ENCODE results near the gene HSD17B13. TPM values are rescaled to one million over a fixed set of nuclear protein-coding genes. Genes with fewer than 3 reads are reported as not detected.
"Not testable (repeated sequence)": the region's sequence is repeated elsewhere in the genome, so short reads cannot be mapped to it uniquely, and the experiment has no call there.

The HSD17B13 gene
- total RNA-seq, 2 donors from 2014 or later: 0.58 TPM; not detected in 1

GRCh38 chr4:87304745-87305432 is 17.8 kb downstream of the HSD17B13 start:
- H3K27me3 ChIP-seq (ENCODE audit: control insufficient read depth, insufficient read depth, low read length, poor library complexity, severe bottlenecking): no peaks in the 10 kb centered on the region
- no peak for DNase-seq
- TF ChIP-seq CTCF (conservative IDR thresholded peaks at IDR 0.05): no peak
- no peak overlapping the region for H3K27ac Mint-ChIP-seq
- H3K4me1 Mint-ChIP-seq: no peaks in the 10 kb centered on the region
- no peak overlapping the region for H3K4me3 ChIP-seq (ENCODE audit: low read length)
- H3K4me1 ChIP-seq (ENCODE audit: control insufficient read depth, insufficient read depth, low read length): no peaks in the 10 kb centered on the region
- 91 to 93% methylated on average over 9 to 10 of the region's 10 CpGs for WGBS, 2 experiments (ENCODE audit: insufficient coverage in 1 of 2, insufficient read length in 1 of 2)
- H3K4me3 Mint-ChIP-seq: no peak overlapping the region
- H3K27me3 Mint-ChIP-seq (ENCODE audit: insufficient read depth): no peaks in the 10 kb centered on the region
- H3K36me3 ChIP-seq (ENCODE audit: control insufficient read depth, insufficient read depth, low read length): no peaks in the 10 kb centered on the region
- H3K9me3 ChIP-seq (ENCODE audit: control insufficient read depth, low read length): no peaks in the 10 kb centered on the region
- H3K36me3 Mint-ChIP-seq (ENCODE audit: low read depth): no peaks in the 10 kb centered on the region
- no peak overlapping the region for H3K27ac ChIP-seq (ENCODE audit: low read depth, low read length)
- no peaks in the 10 kb centered on the region for H3K9me3 Mint-ChIP-seq
- H3K9ac ChIP-seq (ENCODE audit: extremely low read depth, low read length, poor library complexity, severe bottlenecking): no peak overlapping the region

- H3K36me3 ChIP-seq (ENCODE audit: control insufficient read depth, insufficient read depth, low read length): no peaks in the 10 kb centered on the region
- Mint-ChIP-seq H3K36me3 (ENCODE audit: low read depth) (no peaks in the 10 kb centered on the region), H3K4me3 (no peak overlapping the region), H3K9me3 (peaks cover 9% of the 10 kb centered on the region), H3K27ac (no peak overlapping the region), H3K27me3 (ENCODE audit: insufficient read depth) (no peaks in the 10 kb centered on the region), H3K4me1 (no peaks in the 10 kb centered on the region)
- H3K4me3 ChIP-seq (ENCODE audit: low read length): no peak overlapping the region
- DNase-seq: no peak
- WGBS, 2 experiments (ENCODE audit: insufficient coverage in 1 of 2, insufficient read length in 1 of 2): 86 to 93% methylated on average over 2 to 4 of the region's 4 CpGs
- H3K27me3 ChIP-seq (ENCODE audit: control insufficient read depth, insufficient read depth, low read length, poor library complexity, severe bottlenecking): no peaks in the 10 kb centered on the region
- no peak overlapping the region for H3K27ac ChIP-seq (ENCODE audit: low read depth, low read length)
- no peaks in the 10 kb centered on the region for H3K9me3 ChIP-seq (ENCODE audit: control insufficient read depth, low read length)
- no peaks in the 10 kb centered on the region for H3K4me1 ChIP-seq (ENCODE audit: control insufficient read depth, insufficient read depth, low read length)
- TF ChIP-seq CTCF (conservative IDR thresholded peaks at IDR 0.05): no peak
- H3K9ac ChIP-seq (ENCODE audit: extremely low read depth, low read length, poor library complexity, severe bottlenecking): no peak overlapping the region
Measured at GRCh38 chr4:87299898-87300297, 22.8 kb downstream of the HSD17B13 start.

GRCh38 chr4:87298362-87298761 is 24.3 kb downstream of the HSD17B13 start:
- Mint-ChIP-seq H3K36me3 (ENCODE audit: low read depth) (no peaks in the 10 kb centered on the region), H3K9me3 (peaks cover 23% of the 10 kb centered on the region), H3K27ac (no peak overlapping the region), H3K27me3 (ENCODE audit: insufficient read depth) (no peaks in the 10 kb centered on the region), H3K4me3 (no peak overlapping the region), H3K4me1 (no peaks in the 10 kb centered on the region)
- Histone ChIP-seq H3K27me3 (ENCODE audit: control insufficient read depth, insufficient read depth, low read length, poor library complexity, severe bottlenecking) (no peaks in the 10 kb centered on the region), H3K9me3 (ENCODE audit: control insufficient read depth, low read length) (peaks cover 6% of the 10 kb centered on the region), H3K27ac (ENCODE audit: low read depth, low read length) (no peak overlapping the region), H3K9ac (ENCODE audit: extremely low read depth, low read length, poor library complexity, severe bottlenecking) (no peak overlapping the region), H3K4me3 (ENCODE audit: low read length) (no peak overlapping the region), H3K4me1 (ENCODE audit: control insufficient read depth, insufficient read depth, low read length) (no peaks in the 10 kb centered on the region), H3K36me3 (ENCODE audit: control insufficient read depth, insufficient read depth, low read length) (no peaks in the 10 kb centered on the region)
- 86 to 91% methylated on average over 2 of the region's 2 CpGs for WGBS, 2 experiments (ENCODE audit: insufficient coverage in 1 of 2, insufficient read length in 1 of 2)
- no peak for TF ChIP-seq CTCF (conservative IDR thresholded peaks at IDR 0.05)
- no peak for DNase-seq

GRCh38 chr4:87294911-87295310 is 27.8 kb downstream of the HSD17B13 start:
- H3K27me3 ChIP-seq (ENCODE audit: control insufficient read depth, insufficient read depth, low read length, poor library complexity, severe bottlenecking); H3K27me3 Mint-ChIP-seq (ENCODE audit: insufficient read depth); H3K4me3 ChIP-seq (ENCODE audit: low read length); H3K36me3 ChIP-seq (ENCODE audit: control insufficient read depth, insufficient read depth, low read length); H3K27ac ChIP-seq (ENCODE audit: low read depth, low read length); H3K4me1 Mint-ChIP-seq; H3K4me3 Mint-ChIP-seq; H3K9ac ChIP-seq (ENCODE audit: extremely low read depth, low read length, poor library complexity, severe bottlenecking); H3K27ac Mint-ChIP-seq; DNase-seq; H3K36me3 Mint-ChIP-seq (ENCODE audit: low read depth); H3K4me1 ChIP-seq (ENCODE audit: control insufficient read depth, insufficient read depth, low read length): not testable (repeated sequence)
- 78 to 83% methylated on average over 10 to 11 of the region's 11 CpGs for WGBS, 2 experiments (ENCODE audit: insufficient coverage in 1 of 2, insufficient read length in 1 of 2)
- peaks cover 37% of the 10 kb centered on the region for H3K9me3 Mint-ChIP-seq
- H3K9me3 ChIP-seq (ENCODE audit: control insufficient read depth, low read length): peaks cover 12% of the 10 kb centered on the region

- H3K27ac ChIP-seq (ENCODE audit: low read depth, low read length); H3K4me1 Mint-ChIP-seq; H3K4me1 ChIP-seq (ENCODE audit: control insufficient read depth, insufficient read depth, low read length); H3K36me3 ChIP-seq (ENCODE audit: control insufficient read depth, insufficient read depth, low read length); DNase-seq; H3K4me3 ChIP-seq (ENCODE audit: low read length); H3K27me3 ChIP-seq (ENCODE audit: control insufficient read depth, insufficient read depth, low read length, poor library complexity, severe bottlenecking); H3K9ac ChIP-seq (ENCODE audit: extremely low read depth, low read length, poor library complexity, severe bottlenecking); H3K36me3 Mint-ChIP-seq (ENCODE audit: low read depth); H3K27ac Mint-ChIP-seq; H3K27me3 Mint-ChIP-seq (ENCODE audit: insufficient read depth); H3K4me3 Mint-ChIP-seq: not testable (repeated sequence)
- H3K9me3 ChIP-seq (ENCODE audit: control insufficient read depth, low read length): peaks cover 12% of the 10 kb centered on the region
- WGBS, 2 experiments (ENCODE audit: insufficient coverage in 1 of 2, insufficient read length in 1 of 2): 79 to 92% methylated on average over 4 to 7 of the region's 7 CpGs
- H3K9me3 Mint-ChIP-seq: peaks cover 37% of the 10 kb centered on the region
Measured at GRCh38 chr4:87293889-87294288, 28.8 kb downstream of the HSD17B13 start.

Measured in endodermal cell (in vitro differentiated cells).